Thyroid gland (tissue), 4 donors: ENCODE data around the gene CERT1. TPM values are rescaled to one million over a fixed set of nuclear protein-coding genes. Genes with fewer than 3 reads are reported as not detected.

Experiments
- DNase-seq, 2 donors: peaks; one replicate each; pipeline ENCODE4 v3.0.0-alpha.2; 2019
- H3K27ac ChIP-seq, 3 donors: fragments of 200-600 bp; sonication (generic); 1 replicate in 2 of 3; 2 replicates in 1 of 3; pipeline ENCODE4 v1.5.1; 2016 to 2019; ENCODE audit warnings: mild to moderate bottlenecking in 1 of 3, moderate library complexity in 1 of 3
- H3K27me3 ChIP-seq: fragments of 200-600 bp; sonication (generic); one replicate; pipeline ENCODE4 v1.5.1; 2019
- H3K36me3 ChIP-seq, 2 donors: fragments of 200-600 bp; sonication (generic); one replicate each; pipeline ENCODE4 v1.5.1; 2016 to 2019
- H3K4me1 ChIP-seq, 2 donors: fragments of 200-600 bp; sonication (generic); one replicate each; pipeline ENCODE4 v1.5.1; 2017 to 2019
- H3K4me3 ChIP-seq, 3 donors: fragments of 200-600 bp; sonication (generic); replicated peaks in 1 of 3; 1 replicate in 2 of 3; 2 replicates in 1 of 3; pipeline ENCODE4 v1.5.1; 2016; ENCODE audit warnings: mild to moderate bottlenecking in 1 of 3
- H3K9me3 ChIP-seq: fragments of 200-600 bp; sonication (generic); one replicate; pipeline ENCODE4 v1.5.1; 2017
- CTCF ChIP-seq, 6 experiments: fragments of 200-600 bp in 3 of 6; fragments of 450-650 bp in 3 of 6; sonication (generic) in 3 of 6; IDR thresholded peaks; one replicate each; pipeline ENCODE4 v1.5.1; 2016 to 2019; ENCODE audit warnings: antibody characterized with exemption in 6 of 6, mild to moderate bottlenecking in 2 of 6, inconsistent platforms in 1 of 6, moderate library complexity in 1 of 6
- POLR2A ChIP-seq, 2 donors: fragments of 450-650 bp; IDR thresholded peaks; one replicate each; pipeline ENCODE4 v1.6.1; 2017; ENCODE audit warnings: antibody characterized with exemption in 2 of 2, mild to moderate bottlenecking in 2 of 2, moderate library complexity in 1 of 2
- WGBS, 2 donors: methylation state at CpG; one replicate each; pipeline ENCODE4 v1.1.5; 2017; 5-methylcytosine and 5-hydroxymethylcytosine counted together
- intact Hi-C: fragments of 100-400 bp; cut with DNase I; formaldehyde crosslinking; loops from one replicate; pipeline ENCODE4 v1.15.1; 2023
- total RNA-seq, 4 donors: library from RNA; depleted of rRNA; stranded (reverse); fragments of >200 nt; gene quantifications; one replicate each; pipeline ENCODE4 v1.2.3, GENCODE V29; 2016

Gene CERT1
- total RNA-seq, 4 donors from 2014 or later = 66.3 to 87.5 (median 78.0) TPM

GRCh38 chr5:75552764-75553163 lies 41.3 kb upstream of the CERT1 start:
- no peak for TF ChIP-seq CTCF (IDR thresholded peaks at IDR 0.05)
- no peak for TF ChIP-seq POLR2A (IDR thresholded peaks at IDR 0.05)
- WGBS, 2 donors = 95 to 97% methylated on average over 2 of the region's 2 CpGs
- Histone ChIP-seq H3K36me3 (peaks cover 7 to 13% of the 10 kb centered on the region in 2 donors), H3K4me3 (no peak overlapping the region), H3K27me3 (no peaks in the 10 kb centered on the region), H3K9me3 (no peaks in the 10 kb centered on the region), H3K27ac (no peak overlapping the region), H3K4me1 (peaks cover 0 to 3% of the 10 kb centered on the region in 2 donors)
- DNase-seq = no peak
- intact Hi-C loops = no loop called here

GRCh38 chr5:75551471-75551870 lies 40.0 kb upstream of the CERT1 start:
- 95 to 97% methylated on average over 3 of the region's 3 CpGs for whole genome bisulfite sequencing, 2 donors
- intact Hi-C loops = no loop called here
- H3K27me3 ChIP-seq = no peaks in the 10 kb centered on the region

GRCh38 chr5:75550597-75550996 lies 39.2 kb upstream of the CERT1 start:
- Histone ChIP-seq H3K4me3 (no peak overlapping the region), H3K4me1 (peaks cover 0 to 5% of the 10 kb centered on the region in 2 donors), H3K27me3 (no peaks in the 10 kb centered on the region), H3K27ac (no peak overlapping the region), H3K9me3 (no peaks in the 10 kb centered on the region), H3K36me3 (peaks cover 7 to 13% of the 10 kb centered on the region in 2 donors)
- TF ChIP-seq POLR2A (IDR thresholded peaks at IDR 0.05) = no peak
- no peak for TF ChIP-seq CTCF (IDR thresholded peaks at IDR 0.05)
- WGBS, 2 donors = 98 to 100% methylated on average over 1 of the region's 1 CpG
- DNase-seq = no peak
- intact Hi-C loops = no loop called here

More at GRCh38 chr5:75551471-75551870, 40.0 kb upstream of the CERT1 start:
- H3K4me1 ChIP-seq = peaks cover 0 to 5% of the 10 kb centered on the region in 2 donors
- H3K27ac ChIP-seq = no peak overlapping the region
- no peak for DNase-seq
- TF ChIP-seq POLR2A (IDR thresholded peaks at IDR 0.05) (no peak), CTCF (IDR thresholded peaks at IDR 0.05) (no peak)
- H3K36me3 ChIP-seq = peaks cover 7 to 13% of the 10 kb centered on the region in 2 donors
- no peaks in the 10 kb centered on the region for H3K9me3 ChIP-seq
- no peak overlapping the region for H3K4me3 ChIP-seq

- Histone ChIP-seq H3K36me3 (peaks cover 1 to 4% of the 10 kb centered on the region in 2 donors), H3K4me3 (no peak overlapping the region), H3K27ac (no peak overlapping the region), H3K4me1 (peaks cover 0 to 5% of the 10 kb centered on the region in 2 donors), H3K9me3 (no peaks in the 10 kb centered on the region), H3K27me3 (no peaks in the 10 kb centered on the region)
- 63 to 67% methylated on average over 3 of the region's 3 CpGs for WGBS, 2 donors
- intact Hi-C loops = no loop called here
- peak; percentile 15 to 27 for DNase-seq
- TF ChIP-seq POLR2A (IDR thresholded peaks at IDR 0.05) (no peak), CTCF (IDR thresholded peaks at IDR 0.05) (no peak)
Observed at GRCh38 chr5:75547812-75548211, 36.4 kb upstream of the CERT1 start.

GRCh38 chr5:75546830-75547229 lies 35.4 kb upstream of the CERT1 start:
- Histone ChIP-seq H3K9me3 (no peaks in the 10 kb centered on the region), H3K4me3 (no peak overlapping the region), H3K27me3 (no peaks in the 10 kb centered on the region), H3K4me1 (peaks cover 0 to 5% of the 10 kb centered on the region in 2 donors), H3K27ac (no peak overlapping the region), H3K36me3 (no peaks in the 10 kb centered on the region)
- DNase-seq = no peak
- intact Hi-C loops = no loop called here
- TF ChIP-seq POLR2A (IDR thresholded peaks at IDR 0.05) = no peak
- TF ChIP-seq CTCF (IDR thresholded peaks at IDR 0.05) = no peak
- 96 to 98% methylated on average over 6 of the region's 6 CpGs for WGBS, 2 donors
